ENCODE data around the gene PTPRD.

GRCh38 chr9:8917956-8918739 lies 1694.7 kb downstream of the PTPRD start:
- TF ChIP-seq CTCF (IDR thresholded peaks at IDR 0.05) (no peak), EZH2 (IDR thresholded peaks at IDR 0.05) (no peak), EZH2phosphoT487 (IDR thresholded peaks at IDR 0.05) (no peak)

All from neural progenitor cell (in vitro differentiated cells).